ENCODE data around the gene PTPRD.

PTPRD gene

DNA sequence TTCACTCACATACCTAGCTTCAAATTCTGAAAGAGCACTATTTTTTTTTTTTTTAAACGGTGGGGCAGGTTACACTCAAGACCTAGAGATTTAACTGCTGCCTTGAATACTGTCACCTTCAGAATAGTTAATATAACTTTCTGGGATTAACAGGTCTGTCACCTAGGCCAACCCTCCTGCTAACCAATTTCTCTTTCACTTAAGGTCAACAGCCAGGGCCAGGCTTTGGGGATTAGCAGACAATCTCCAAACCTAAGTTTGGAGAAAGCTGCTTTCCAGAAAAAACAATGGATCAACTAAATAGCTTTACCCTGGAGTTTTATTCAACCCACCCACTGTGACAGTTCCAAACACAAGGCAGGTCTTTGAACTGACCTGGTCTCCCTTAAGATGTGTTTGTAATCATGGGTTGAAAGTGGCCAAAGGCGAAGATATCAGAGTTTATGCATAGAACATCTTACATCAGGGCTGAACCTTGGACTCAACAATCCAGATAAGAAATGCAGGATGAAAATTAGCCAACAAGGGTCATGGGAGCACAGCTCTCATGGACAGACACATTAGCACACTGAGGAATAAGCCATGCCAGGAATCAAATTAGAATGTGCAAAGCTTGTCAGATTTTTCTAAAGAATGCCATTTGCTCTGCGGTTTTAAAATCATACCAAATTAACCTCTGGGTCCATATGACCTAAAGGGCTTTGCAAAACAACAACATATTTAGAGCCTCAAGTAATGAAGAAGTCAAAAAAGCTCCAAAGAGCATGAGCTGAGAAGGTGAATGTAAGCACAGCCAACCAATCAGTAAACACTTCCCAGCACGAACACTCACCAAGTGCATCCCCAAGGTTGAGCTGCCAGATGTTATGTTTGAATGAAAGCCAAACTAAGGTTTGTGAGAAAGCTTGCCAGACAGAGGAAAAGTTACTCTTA lies 2274.7 kb downstream of the PTPRD start:
- no peak for DNase-seq

GRCh38 chr9:8332871-8333270 lies 2279.9 kb downstream of the PTPRD start:
- no peak for DNase-seq

DNA sequence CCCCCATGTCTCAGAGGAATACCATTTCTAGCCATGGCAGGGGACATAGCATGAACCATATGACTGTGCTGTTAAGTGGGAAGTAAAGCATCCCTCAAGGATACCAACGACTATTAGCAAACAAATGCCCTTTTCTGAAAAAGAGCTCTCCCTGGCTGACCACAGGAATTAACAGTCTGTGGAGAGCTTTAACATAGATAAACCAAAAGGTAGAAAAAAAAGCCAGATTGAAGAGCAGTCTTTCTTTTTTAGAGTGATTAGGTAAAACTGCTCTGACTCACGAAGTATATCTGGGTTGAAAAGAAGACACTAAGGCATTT lies 2280.5 kb downstream of the PTPRD start:
- DNase-seq: no peak

- DNase-seq: no peak
These were observed 2281.1 kb downstream of the PTPRD start for GRCh38 chr9:8331507-8332330.

DNA sequence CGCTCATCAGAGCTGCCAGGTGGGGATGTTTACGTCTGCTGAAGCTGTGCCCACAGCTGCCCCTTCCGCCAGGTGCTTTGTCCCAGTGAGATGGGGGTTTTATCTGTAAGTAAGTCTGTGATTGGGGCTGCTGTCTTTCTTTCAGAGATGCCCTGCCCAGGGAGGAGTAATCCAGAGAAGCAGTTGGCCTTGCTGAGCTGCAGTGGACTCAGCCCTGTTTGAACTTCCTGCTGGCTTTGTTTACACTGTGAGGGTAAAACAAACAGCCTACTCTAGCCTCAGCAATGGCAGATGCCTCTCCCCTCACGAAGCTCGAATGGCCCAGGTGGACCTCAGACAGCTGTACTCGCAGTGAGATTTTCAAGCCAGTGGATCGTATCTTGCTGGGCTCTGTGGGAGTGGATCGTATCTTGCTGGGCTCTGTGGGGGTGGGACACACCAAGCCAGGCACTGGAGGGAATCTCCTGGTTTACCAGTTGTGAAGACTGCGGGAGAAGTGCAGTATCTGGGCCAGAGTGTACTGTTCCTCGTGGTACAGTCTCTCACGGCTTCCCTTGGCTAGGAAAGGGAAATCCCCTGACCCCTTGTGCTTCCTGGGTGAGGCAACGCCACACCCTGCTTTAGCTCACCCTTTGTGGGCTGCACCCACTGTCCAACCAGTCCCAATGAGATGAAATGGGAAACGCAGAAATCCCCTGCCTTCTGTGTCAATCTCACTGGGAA lies 2283.1 kb downstream of the PTPRD start:
- no peak for DNase-seq

DNA sequence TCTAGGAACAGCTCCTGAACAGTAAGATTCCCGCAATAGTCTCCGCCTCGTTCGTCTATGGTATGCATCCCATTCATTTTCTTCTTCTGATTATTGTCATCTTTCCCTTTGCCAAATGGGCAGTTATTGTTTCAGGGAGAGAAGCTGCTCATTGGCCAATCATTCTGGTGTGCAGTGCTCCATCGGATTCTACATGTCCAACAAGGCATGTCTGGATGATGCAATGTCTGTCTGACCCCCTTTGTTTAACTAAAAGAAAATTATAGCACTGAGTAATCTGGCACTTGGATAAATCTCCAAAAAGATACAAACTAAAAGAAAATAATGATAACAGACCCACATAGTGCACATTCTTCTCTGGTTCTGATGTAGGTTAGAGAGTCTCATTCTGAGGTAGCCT lies 2297.6 kb downstream of the PTPRD start:
- no peak for DNase-seq

DNA sequence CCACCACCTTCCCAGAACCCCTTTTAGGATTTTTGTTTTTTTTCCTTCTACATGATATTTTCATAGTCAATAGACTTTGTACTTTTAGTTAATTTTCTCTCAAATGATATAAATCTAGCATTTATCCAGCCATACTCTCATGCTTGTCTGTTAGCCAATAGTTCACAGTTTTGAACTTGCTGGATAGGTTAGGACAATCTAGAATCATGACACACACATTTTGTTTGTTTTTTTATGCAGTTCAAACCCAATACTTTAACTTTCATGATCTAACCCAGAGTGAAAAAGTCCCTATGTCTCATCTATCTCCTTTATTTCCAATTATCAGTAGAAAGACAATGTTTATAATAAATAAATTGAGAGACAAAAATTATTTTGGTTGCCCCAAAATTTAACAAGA lies 2303.5 kb downstream of the PTPRD start:
- DNase-seq: no peak

DNA sequence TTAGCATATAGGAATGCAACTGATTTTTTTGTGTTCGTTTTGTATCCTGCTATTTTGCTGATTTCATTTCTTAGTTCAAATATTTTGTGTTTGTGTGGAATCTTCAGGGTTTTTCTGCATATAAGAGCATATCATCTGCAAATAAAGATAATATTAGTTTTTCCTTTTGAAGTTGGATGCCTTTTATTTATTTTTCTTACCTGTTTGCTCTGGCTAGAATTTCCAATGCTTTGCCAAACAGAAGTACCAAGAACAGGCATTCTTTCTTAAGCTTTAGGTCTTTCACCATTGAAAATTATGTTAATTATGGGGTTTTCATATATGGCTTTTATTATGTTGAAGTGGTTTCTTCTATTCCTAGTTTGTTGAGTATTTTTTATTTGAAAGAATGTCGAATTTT lies 2308.1 kb downstream of the PTPRD start:
- no peak for DNase-seq

DNA sequence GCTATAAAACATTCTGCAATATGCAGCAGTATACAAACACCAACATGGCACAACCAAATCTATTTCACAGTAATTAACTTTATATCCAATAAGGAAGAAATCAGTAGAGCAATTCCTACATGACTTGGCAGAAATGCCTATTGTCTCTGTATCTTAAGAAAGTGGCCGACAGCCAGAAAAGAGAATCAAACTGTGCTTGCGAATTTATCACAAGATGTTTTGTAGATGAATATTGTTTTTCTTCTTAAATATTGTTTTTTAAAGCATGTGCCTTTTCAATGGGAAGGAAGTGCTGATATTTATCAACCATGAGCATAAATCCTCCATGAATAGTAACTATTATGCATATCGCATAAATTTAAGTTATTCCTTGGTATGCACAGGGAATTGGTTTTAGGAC lies 2311.5 kb downstream of the PTPRD start:
- DNase-seq: no peak

- DNase-seq: no peak
These were observed 2315.8 kb downstream of the PTPRD start for GRCh38 chr9:8297047-8297446.

- DNase-seq: no peak
These were observed 2320.1 kb downstream of the PTPRD start for GRCh38 chr9:8292657-8293056.

GRCh38 chr9:8289681-8290080 lies 2323.1 kb downstream of the PTPRD start:
- no peak for DNase-seq

DNA sequence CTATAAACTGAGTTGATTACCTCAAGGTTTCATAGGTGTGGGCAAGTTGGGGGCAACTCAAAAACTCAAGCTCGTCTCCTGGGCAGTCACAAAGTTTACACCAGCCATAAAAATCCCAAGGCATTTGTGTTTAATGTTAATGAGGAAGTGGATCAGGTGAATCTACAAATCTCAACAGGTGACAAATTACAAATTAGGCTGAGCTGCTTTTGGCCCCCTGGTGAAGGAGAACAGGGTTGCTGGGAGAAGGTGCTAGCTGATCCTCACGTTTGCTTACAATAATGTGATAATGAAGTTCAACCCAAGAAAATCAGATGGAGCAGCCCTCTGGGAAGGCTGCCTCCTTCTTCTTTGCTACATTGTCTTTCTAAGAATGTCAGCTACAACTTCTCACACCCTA lies 2324.8 kb downstream of the PTPRD start:
- no peak for DNase-seq

GRCh38 chr9:8287501-8287900 lies 2325.3 kb downstream of the PTPRD start:
- no peak for DNase-seq

DNA sequence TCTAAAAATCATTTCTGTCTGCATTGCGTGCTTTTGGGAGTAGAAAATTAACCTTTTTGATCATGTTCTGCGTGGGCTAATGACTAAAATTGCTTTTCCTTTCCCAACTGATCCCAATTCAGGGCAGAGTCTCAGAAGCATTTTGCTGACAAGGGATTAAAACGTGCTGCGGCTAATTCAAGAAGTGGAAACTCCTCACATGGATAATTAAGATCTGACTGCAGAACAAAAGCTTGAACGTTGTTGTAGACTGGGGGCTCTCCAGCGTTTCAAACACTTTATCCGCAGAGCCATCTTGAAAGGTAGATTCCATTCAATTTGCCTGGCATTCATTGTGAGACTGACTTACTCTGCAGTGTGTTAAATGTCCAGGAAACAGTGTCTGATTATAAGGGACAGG lies 2327.9 kb downstream of the PTPRD start:
- DNase-seq: no peak

DNA sequence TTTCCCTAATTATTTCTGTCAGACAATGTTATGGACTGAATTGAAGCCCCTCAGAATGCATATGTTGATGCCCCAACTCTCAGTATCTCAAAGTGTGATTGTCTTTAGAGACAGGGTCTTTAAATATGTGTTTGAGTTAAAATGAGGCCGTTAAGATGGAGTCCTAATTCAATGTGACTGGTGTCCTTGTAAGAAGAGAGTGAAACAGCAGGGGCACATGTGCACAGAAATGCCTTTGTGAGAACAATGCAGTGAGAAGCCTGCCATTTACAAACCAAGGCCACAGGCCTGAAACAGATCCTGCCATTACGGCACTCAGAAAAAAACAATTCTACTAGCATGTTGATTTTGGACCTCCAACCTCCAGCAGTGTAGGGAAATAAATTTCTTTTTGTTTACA lies 2330.3 kb downstream of the PTPRD start:
- no peak for DNase-seq

- DNase-seq: no peak
These were observed 2332.0 kb downstream of the PTPRD start for GRCh38 chr9:8280811-8281210.

DNA sequence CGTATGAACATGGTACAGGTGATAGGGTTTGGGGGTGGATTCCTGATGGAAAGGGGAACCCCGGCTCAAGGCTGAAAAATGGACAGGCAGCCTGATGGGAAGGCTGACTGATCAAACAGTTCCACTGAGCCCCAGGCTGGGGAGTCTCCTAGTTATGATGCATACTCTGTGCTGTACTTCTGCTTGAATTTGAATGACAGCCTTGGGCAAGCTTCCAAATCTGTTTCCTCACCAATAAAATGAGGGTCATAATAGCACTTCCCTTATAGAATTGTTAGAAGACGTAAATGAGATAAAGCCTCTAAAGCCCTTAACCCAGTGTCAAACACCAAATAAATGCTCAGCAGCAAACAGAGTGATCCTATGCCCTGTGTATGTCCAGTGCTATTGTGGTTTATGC lies 2334.8 kb downstream of the PTPRD start:
- no peak for DNase-seq

DNA sequence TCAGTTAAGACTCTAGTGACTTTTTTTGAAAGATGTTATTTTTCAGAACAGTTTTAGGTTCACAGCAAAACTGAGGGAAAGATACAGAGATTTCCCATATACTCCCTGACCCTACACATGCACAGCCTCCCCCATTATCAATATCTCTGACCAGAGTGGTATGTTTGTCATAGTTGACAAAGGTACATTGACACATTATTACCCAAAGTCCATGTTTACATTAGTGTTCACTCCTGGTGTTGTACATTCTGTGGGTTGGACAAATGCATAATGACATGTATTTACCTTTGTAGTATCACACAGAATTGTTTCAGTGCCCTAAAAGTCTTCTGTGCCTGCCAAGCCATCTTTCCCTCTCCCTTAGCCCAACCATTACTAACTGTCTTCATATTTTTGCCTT lies 2342.6 kb downstream of the PTPRD start:
- DNase-seq: no peak

GRCh38 chr9:8268881-8269280 lies 2343.9 kb downstream of the PTPRD start:
- no peak for DNase-seq

DNA sequence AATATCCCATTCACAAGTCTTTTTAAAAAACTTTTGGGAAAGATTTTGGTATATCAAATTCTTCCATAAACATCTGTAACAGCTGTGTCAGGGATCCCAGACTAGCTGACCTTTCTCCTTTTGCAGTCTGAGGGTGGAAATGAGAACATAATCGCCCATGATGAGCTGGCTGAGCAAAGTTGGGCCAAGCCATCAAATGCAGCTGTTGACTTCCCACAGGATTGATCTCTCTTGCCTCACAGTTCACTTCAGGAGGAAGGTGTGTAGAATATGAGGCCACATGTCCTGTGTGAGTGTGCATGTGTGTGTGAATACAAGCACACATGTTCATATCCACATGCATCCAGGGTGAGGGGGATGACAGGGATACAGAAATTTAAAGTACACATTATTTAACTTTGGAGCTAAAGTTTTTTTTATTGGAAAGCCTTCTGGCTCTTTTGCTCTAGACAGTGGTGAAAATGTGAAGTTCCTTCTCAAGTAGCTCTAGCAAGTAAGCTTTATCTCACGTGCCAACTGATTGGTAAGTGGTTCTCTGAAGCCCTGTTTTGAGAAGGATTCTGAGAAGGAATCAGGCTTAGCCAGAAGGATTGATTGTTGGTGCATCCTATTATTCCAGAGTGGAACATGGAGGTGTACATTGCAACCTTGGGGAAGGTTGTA lies 2344.5 kb downstream of the PTPRD start:
- DNase-seq: no peak

DNA sequence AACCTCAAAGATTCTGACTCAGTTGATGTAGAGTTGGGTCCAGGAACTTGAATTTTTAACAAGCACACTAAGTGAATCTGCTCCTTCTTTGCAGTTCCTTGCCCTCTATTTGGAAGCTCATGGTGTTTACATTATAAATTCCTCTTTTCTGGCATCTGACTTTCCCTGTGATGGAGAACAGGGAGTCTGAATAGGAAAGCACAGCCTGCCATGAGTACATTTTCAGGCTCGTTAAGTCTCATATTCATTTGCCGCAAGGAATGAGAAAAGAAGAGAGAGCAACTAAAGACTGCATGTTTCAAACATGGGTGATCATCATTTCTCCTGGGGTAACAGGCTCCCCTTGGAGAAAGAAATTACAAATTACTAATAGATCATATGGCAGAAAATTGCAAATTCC lies 2345.2 kb downstream of the PTPRD start:
- no peak for DNase-seq

DNA sequence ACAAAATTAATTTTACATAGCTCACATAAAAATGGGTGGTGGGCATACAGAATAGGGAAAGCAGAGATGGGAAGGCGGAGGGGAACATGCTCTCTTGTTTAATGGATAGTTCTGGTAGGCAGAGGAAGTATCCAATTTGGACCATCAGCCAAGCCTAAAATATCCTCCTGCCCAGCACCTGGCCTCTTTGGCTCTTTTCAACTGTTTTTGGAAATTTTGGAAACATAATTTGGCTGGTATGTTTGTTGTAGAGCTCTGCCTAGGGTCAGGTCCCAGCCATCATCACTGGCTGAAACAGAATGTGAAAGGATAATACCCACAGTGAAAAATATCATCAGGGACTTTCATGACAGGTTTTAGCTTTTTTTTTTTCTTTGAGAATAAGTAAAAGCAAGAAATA lies 2345.9 kb downstream of the PTPRD start:
- DNase-seq: no peak

Measured in cortex of kidney (tissue), 1 donor.